GM23248 (cell line): ENCODE results near the gene IL18BP. TPM values are rescaled to one million over a fixed set of nuclear protein-coding genes. Genes with fewer than 3 reads are reported as not detected.

Experiments
- DNase-seq: peaks from one replicate; pipeline ENCODE4 v3.0.0-alpha.2; 2015
- H2AFZ ChIP-seq: fragments of 200-600 bp; sonication (generic); 2 replicates; pipeline ENCODE4 v1.6.1; 2016; ENCODE audit warnings: antibody characterized with exemption
- H3F3A ChIP-seq: fragments of 200-600 bp; sonication (generic); 2 replicates; pipeline ENCODE4 v1.6.1; 2016; ENCODE audit warnings: mild to moderate bottlenecking, antibody characterized with exemption, mixed run types; ENCODE audit not compliant: insufficient read depth
- H3K27ac ChIP-seq: fragments of 200-600 bp; sonication (generic); 2 replicates; pipeline ENCODE4 v1.5.1; 2016; ENCODE audit warnings: mild to moderate bottlenecking
- H3K27me3 ChIP-seq: fragments of 200-600 bp; sonication (generic); replicated peaks from 2 replicates; pipeline ENCODE4 v1.6.1; 2016; ENCODE audit warnings: mild to moderate bottlenecking; ENCODE audit not compliant: insufficient read depth
- H3K36me3 ChIP-seq: fragments of 200-600 bp; sonication (generic); 2 replicates; pipeline ENCODE4 v1.6.1; 2016; ENCODE audit warnings: low read depth, mild to moderate bottlenecking
- H3K4me1 ChIP-seq: fragments of 200-600 bp; sonication (generic); 2 replicates; pipeline ENCODE4 v1.6.1; 2016; ENCODE audit warnings: mild to moderate bottlenecking; ENCODE audit not compliant: insufficient read depth
- H3K4me2 ChIP-seq: fragments of 200-600 bp; sonication (generic); one replicate; pipeline ENCODE4 v1.6.1; 2016; ENCODE audit warnings: mild to moderate bottlenecking; ENCODE audit not compliant: unreplicated experiment
- H3K4me3 ChIP-seq: fragments of 200-600 bp; sonication (generic); 2 replicates; pipeline ENCODE4 v1.5.1; 2016; ENCODE audit warnings: mild to moderate bottlenecking
- H3K79me2 ChIP-seq: fragments of 200-600 bp; sonication (generic); 2 replicates; pipeline ENCODE4 v1.6.1; 2016; ENCODE audit warnings: mild to moderate bottlenecking; ENCODE audit not compliant: insufficient read depth
- H3K9ac ChIP-seq: fragments of 200-600 bp; sonication (generic); 2 replicates; pipeline ENCODE4 v1.6.1; 2016; ENCODE audit warnings: mild to moderate bottlenecking
- H3K9me2 ChIP-seq: fragments of 200-600 bp; sonication (generic); 2 replicates; pipeline ENCODE4 v1.6.1; 2016; ENCODE audit warnings: mixed run types, mild to moderate bottlenecking, moderate library complexity; ENCODE audit not compliant: insufficient read depth
- H3K9me3 ChIP-seq: fragments of 200-600 bp; sonication (generic); one replicate; pipeline ENCODE4 v1.6.1; 2017; ENCODE audit warnings: low read depth
- H4K20me1 ChIP-seq: fragments of 200-600 bp; sonication (generic); 2 replicates; pipeline ENCODE4 v1.6.0; 2016; ENCODE audit not compliant: insufficient read depth
- EZH2 ChIP-seq: fragments of 200-600 bp; sonication (generic); IDR thresholded peaks from 2 replicates; pipeline ENCODE4 v1.6.1; 2018; ENCODE audit warnings: antibody characterized with exemption, mild to moderate bottlenecking; ENCODE audit not compliant: insufficient read depth, poor library complexity, severe bottlenecking
- EZH2phosphoT487 ChIP-seq: fragments of 200-600 bp; sonication (generic); IDR thresholded peaks from 2 replicates; pipeline ENCODE4 v1.6.1; 2018; ENCODE audit warnings: antibody characterized with exemption, moderate library complexity, mild to moderate bottlenecking, low read depth; ENCODE audit not compliant: insufficient read depth
- WGBS, 2 experiments: methylation state at CpG; one replicate each; pipeline ENCODE4 v1.1.6; 2015 to 2017; ENCODE audit warnings: low lambda C conversion rate in 2 of 2, low coverage in 1 of 2; ENCODE audit errors: missing lambda C conversion rate in 2 of 2; 5-methylcytosine and 5-hydroxymethylcytosine counted together
- in situ Hi-C: fragments of 300-500 bp; cut with MboI; formaldehyde crosslinking; loops from 2 replicates; pipeline ENCODE4 v1.15.0; 2020
- polyA plus RNA-seq: library from polyadenylated mRNA; unstranded; fragments of >200 nt; fragmentation: Nextera tagmentation; extraction: Ambion mirVana; gene quantifications from 2 replicates; pipeline ENCODE4 v1.2.1, GENCODE V29; 2016
- total RNA-seq: library from RNA; depleted of rRNA; stranded (reverse); fragments of >200 nt; shearing (Covaris generic); gene quantifications from 2 replicates; pipeline ENCODE4 v1.2.3, GENCODE V29; 2014

The IL18BP gene
- total and polyA plus RNA-seq, 2 experiments from 2014 or later = 0.44 to 2.5 TPM

GRCh38 chr11:72008728-72009127 lies 10.0 kb downstream of the IL18BP start:
- Histone ChIP-seq H4K20me1 (no peaks in the 10 kb centered on the region), H3K9me2 (no peaks in the 10 kb centered on the region), H3K79me2 (peaks cover 33% of the 10 kb centered on the region), H3K9ac (no peak overlapping the region), H3F3A (peaks cover 41% of the 10 kb centered on the region), H2AFZ (no peak overlapping the region), H3K4me3 (no peak overlapping the region), H3K9me3 (no peaks in the 10 kb centered on the region), H3K4me2 (no peak overlapping the region), H3K4me1 (peaks cover 7% of the 10 kb centered on the region), H3K27ac (no peak overlapping the region), H3K27me3 (no peaks in the 10 kb centered on the region), H3K36me3 (peaks cover 62% of the 10 kb centered on the region; the same call in 1 of the 2 replicates)
- whole genome bisulfite sequencing, 2 experiments = 85 to 93% methylated on average over 7 of the region's 7 CpGs
- in situ Hi-C loops = no loop called here
- DNase-seq = no peak
- TF ChIP-seq EZH2phosphoT487 (no peak), EZH2 (no peak)

GRCh38 chr11:72009156-72009555 lies 10.4 kb downstream of the IL18BP start:
- Histone ChIP-seq H3K9me3 (no peaks in the 10 kb centered on the region), H3K4me1 (peaks cover 11% of the 10 kb centered on the region), H3K4me3 (no peak overlapping the region), H4K20me1 (no peaks in the 10 kb centered on the region), H3F3A (peaks cover 41% of the 10 kb centered on the region), H2AFZ (no peak overlapping the region), H3K9me2 (no peaks in the 10 kb centered on the region), H3K36me3 (peaks cover 59% of the 10 kb centered on the region; the same call in 1 of the 2 replicates), H3K27ac (no peak overlapping the region), H3K27me3 (no peaks in the 10 kb centered on the region), H3K9ac (no peak overlapping the region), H3K79me2 (peaks cover 33% of the 10 kb centered on the region), H3K4me2 (no peak overlapping the region)
- in situ Hi-C loops = no loop called here
- TF ChIP-seq EZH2 (no peak), EZH2phosphoT487 (no peak)
- WGBS, 2 experiments = 95 to 96% methylated on average over 6 of the region's 6 CpGs
- no peak for DNase-seq

- 81 to 84% methylated on average over 10 of the region's 10 CpGs for WGBS, 2 experiments
- in situ Hi-C loops = no loop called here
- Histone ChIP-seq H3K36me3 (peaks cover 59% of the 10 kb centered on the region; the same call in 1 of the 2 replicates), H3K4me2 (no peak overlapping the region), H4K20me1 (no peaks in the 10 kb centered on the region), H3K9me2 (no peaks in the 10 kb centered on the region), H3K4me3 (no peak overlapping the region), H3F3A (peaks cover 32% of the 10 kb centered on the region), H3K79me2 (peaks cover 33% of the 10 kb centered on the region), H3K27ac (no peak overlapping the region), H3K4me1 (peaks cover 11% of the 10 kb centered on the region), H2AFZ (no peak overlapping the region), H3K9ac (no peak overlapping the region), H3K27me3 (no peaks in the 10 kb centered on the region), H3K9me3 (no peaks in the 10 kb centered on the region)
- TF ChIP-seq EZH2 = no peak
- TF ChIP-seq EZH2phosphoT487 = no peak
- DNase-seq = no peak
Measured at GRCh38 chr11:72010529-72011233, 12.0 kb downstream of the IL18BP start.

- 79 to 80% methylated on average over 5 of the region's 5 CpGs for WGBS, 2 experiments
- peak overlapping the region; percentile 45; the same call in 1 of the 2 replicates for H3K9ac ChIP-seq
- in situ Hi-C loops = no loop called here
Measured at GRCh38 chr11:72012091-72012630, 13.5 kb downstream of the IL18BP start.

More at GRCh38 chr11:72012091-72012630, 13.5 kb downstream of the IL18BP start:
- Histone ChIP-seq H3K9me3 (no peaks in the 10 kb centered on the region), H4K20me1 (no peaks in the 10 kb centered on the region), H3K36me3 (peaks cover 59% of the 10 kb centered on the region), H3K4me3 (no peak overlapping the region), H3K9me2 (no peaks in the 10 kb centered on the region), H3K27me3 (no peaks in the 10 kb centered on the region), H3K4me1 (peaks cover 11% of the 10 kb centered on the region), H3K79me2 (peaks cover 33% of the 10 kb centered on the region), H3K4me2 (no peak overlapping the region), H3F3A (peaks cover 27% of the 10 kb centered on the region), H3K27ac (0 out of 2 replicates have a peak overlapping the region, but pooled peaks have one; percentile 52), H2AFZ (no peak overlapping the region)
- no peak for TF ChIP-seq EZH2
- no peak for TF ChIP-seq EZH2phosphoT487
- no peak for DNase-seq
